ENCODE measurements around the gene AKAP6. TPM values are rescaled to one million over a fixed set of nuclear protein-coding genes. Genes with fewer than 3 reads are reported as not detected.

Gene AKAP6
- total RNA-seq, 1 donor from 2014 or later, result 8.5 TPM

DNA sequence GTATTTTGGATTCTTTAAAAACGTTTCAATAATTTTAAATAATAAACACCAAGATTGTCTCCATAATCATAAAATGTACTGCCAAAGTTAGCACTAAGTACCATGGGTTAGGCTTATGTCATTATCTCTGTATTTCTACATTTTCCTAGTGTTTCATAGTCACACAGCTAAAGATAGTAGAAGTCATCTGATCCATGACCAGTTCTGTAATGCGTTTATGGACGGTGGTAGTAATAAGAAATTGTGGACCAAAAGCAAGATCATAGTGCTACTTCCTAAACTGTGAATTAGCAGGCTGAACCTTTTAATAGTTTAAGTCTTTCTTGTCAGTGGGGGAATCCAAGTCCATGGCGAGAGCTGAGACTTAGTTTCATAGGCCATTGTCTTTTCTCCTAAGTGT is 142.1 kb downstream of the AKAP6 start:
- TF ChIP-seq, protein P1, sequence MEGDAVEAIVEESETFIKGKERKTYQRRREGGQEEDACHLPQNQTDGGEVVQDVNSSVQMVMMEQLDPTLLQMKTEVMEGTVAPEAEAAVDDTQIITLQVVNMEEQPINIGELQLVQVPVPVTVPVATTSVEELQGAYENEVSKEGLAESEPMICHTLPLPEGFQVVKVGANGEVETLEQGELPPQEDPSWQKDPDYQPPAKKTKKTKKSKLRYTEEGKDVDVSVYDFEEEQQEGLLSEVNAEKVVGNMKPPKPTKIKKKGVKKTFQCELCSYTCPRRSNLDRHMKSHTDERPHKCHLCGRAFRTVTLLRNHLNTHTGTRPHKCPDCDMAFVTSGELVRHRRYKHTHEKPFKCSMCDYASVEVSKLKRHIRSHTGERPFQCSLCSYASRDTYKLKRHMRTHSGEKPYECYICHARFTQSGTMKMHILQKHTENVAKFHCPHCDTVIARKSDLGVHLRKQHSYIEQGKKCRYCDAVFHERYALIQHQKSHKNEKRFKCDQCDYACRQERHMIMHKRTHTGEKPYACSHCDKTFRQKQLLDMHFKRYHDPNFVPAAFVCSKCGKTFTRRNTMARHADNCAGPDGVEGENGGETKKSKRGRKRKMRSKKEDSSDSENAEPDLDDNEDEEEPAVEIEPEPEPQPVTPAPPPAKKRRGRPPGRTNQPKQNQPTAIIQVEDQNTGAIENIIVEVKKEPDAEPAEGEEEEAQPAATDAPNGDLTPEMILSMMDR (IDR thresholded peaks at IDR 0.05; ENCODE audit: unreplicated experiment), result no peak
- DNase-seq (ENCODE audit: low spot score in 2 of 2, unreplicated experiment in 2 of 2), result no peak
- no peak overlapping the region for H3K4me3 Mint-ChIP-seq
- H3K27ac Mint-ChIP-seq, result no peak overlapping the region
- no peaks in the 10 kb centered on the region for H3K36me3 Mint-ChIP-seq
- no peaks in the 10 kb centered on the region for H3K9me3 Mint-ChIP-seq
- no peaks in the 10 kb centered on the region for H3K27me3 Mint-ChIP-seq (ENCODE audit: low read depth)
- peaks cover 48% of the 10 kb centered on the region for H3K4me1 Mint-ChIP-seq

DNA sequence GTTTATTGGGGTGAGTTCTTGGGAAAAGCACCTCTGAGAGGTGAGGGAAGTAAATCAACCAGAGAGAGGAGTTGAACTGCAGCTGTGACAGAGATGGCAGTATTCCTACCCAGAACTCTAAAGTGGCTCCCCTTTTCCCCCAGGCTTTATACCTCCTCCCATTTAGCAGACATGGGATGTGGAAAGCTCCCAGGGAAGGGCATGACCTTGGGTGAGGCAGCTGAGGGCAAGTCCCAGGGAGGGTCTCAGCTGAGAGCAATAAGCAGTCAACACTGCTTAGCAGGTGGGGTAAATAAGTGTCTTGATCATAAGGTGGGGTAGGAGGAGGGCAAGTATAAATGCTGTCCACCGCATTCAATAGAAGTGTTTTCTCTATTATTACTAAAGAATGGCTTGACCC is 143.0 kb downstream of the AKAP6 start:
- Mint-ChIP-seq H3K27me3 (ENCODE audit: low read depth) (no peaks in the 10 kb centered on the region), H3K4me1 (peaks cover 48% of the 10 kb centered on the region), H3K9me3 (no peaks in the 10 kb centered on the region), H3K4me3 (no peak overlapping the region), H3K36me3 (no peaks in the 10 kb centered on the region), H3K27ac (peak overlapping the region; percentile 94)
- no peak for DNase-seq (ENCODE audit: low spot score in 2 of 2, unreplicated experiment in 2 of 2)
- TF ChIP-seq, protein P1 (IDR thresholded peaks at IDR 0.05; ENCODE audit: unreplicated experiment), result no peak

GRCh38 chr14:32472512-32473463 is 143.7 kb downstream of the AKAP6 start:
- TF ChIP-seq, protein P1 (IDR thresholded peaks at IDR 0.05; ENCODE audit: unreplicated experiment), result no peak
- H3K4me3 Mint-ChIP-seq, result peak overlapping the region; percentile 1
- peak overlapping the region; percentile 94 for H3K27ac Mint-ChIP-seq
- no peaks in the 10 kb centered on the region for H3K9me3 Mint-ChIP-seq
- no peaks in the 10 kb centered on the region for H3K27me3 Mint-ChIP-seq (ENCODE audit: low read depth)
- peaks cover 45% of the 10 kb centered on the region for H3K4me1 Mint-ChIP-seq
- no peak for DNase-seq (ENCODE audit: low spot score in 2 of 2, unreplicated experiment in 2 of 2)
- H3K36me3 Mint-ChIP-seq, result no peaks in the 10 kb centered on the region

DNA sequence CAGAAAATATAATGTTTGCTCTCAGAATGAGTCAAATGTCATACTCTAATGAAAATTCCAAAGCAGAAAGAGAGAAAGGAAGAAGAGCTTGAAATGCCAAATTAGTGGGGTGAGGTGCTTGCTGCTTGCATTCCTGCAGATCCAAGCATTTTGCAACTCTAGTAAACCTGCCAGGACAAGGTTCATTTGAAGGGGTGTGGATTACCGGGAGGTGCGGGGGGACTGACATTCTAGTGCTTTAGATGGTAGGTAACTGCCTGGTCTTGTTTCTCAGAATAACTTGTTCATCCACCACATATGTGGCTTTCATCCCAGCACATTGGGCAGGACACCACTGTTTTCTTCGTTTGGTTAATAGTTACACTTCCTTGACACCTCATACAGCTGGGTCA is 144.4 kb downstream of the AKAP6 start:
- DNase-seq (ENCODE audit: low spot score in 2 of 2, unreplicated experiment in 2 of 2), result no peak
- no peaks in the 10 kb centered on the region for H3K9me3 Mint-ChIP-seq
- no peaks in the 10 kb centered on the region for H3K27me3 Mint-ChIP-seq (ENCODE audit: low read depth)
- H3K4me1 Mint-ChIP-seq, result peaks cover 43% of the 10 kb centered on the region
- no peaks in the 10 kb centered on the region for H3K36me3 Mint-ChIP-seq
- TF ChIP-seq, protein P1 (IDR thresholded peaks at IDR 0.05; ENCODE audit: unreplicated experiment), result no peak
- peak overlapping the region; percentile 94 for H3K27ac Mint-ChIP-seq
- no peak overlapping the region for H3K4me3 Mint-ChIP-seq

GRCh38 chr14:32474478-32475195 is 145.5 kb downstream of the AKAP6 start:
- peaks cover 37% of the 10 kb centered on the region for H3K4me1 Mint-ChIP-seq
- H3K4me3 Mint-ChIP-seq, result no peak overlapping the region
- no peaks in the 10 kb centered on the region for H3K27me3 Mint-ChIP-seq (ENCODE audit: low read depth)
- H3K36me3 Mint-ChIP-seq, result no peaks in the 10 kb centered on the region
- no peaks in the 10 kb centered on the region for H3K9me3 Mint-ChIP-seq
- no peak for DNase-seq (ENCODE audit: low spot score in 2 of 2, unreplicated experiment in 2 of 2)
- TF ChIP-seq, protein P1 (IDR thresholded peaks at IDR 0.05; ENCODE audit: unreplicated experiment), result no peak
- H3K27ac Mint-ChIP-seq, result peak overlapping the region; percentile 94

Data from mesothelial cell of epicardium (in vitro differentiated cells).